Stimulated activated CD4-positive, alpha-beta T cell treated with anti-CD3 and anti-CD28 coated beads, TNF-alpha, amount 100 ng/mL, for 1 hour (primary cell): ENCODE results near the gene SHANK2.

Source experiments
- DNase-seq, 3 donors: peaks; one replicate each; pipeline ENCODE4 v3.0.0-alpha.2; 2020; ENCODE audit warnings: low read depth in 3 of 3, low spot score in 1 of 3

The SHANK2 gene

DNA sequence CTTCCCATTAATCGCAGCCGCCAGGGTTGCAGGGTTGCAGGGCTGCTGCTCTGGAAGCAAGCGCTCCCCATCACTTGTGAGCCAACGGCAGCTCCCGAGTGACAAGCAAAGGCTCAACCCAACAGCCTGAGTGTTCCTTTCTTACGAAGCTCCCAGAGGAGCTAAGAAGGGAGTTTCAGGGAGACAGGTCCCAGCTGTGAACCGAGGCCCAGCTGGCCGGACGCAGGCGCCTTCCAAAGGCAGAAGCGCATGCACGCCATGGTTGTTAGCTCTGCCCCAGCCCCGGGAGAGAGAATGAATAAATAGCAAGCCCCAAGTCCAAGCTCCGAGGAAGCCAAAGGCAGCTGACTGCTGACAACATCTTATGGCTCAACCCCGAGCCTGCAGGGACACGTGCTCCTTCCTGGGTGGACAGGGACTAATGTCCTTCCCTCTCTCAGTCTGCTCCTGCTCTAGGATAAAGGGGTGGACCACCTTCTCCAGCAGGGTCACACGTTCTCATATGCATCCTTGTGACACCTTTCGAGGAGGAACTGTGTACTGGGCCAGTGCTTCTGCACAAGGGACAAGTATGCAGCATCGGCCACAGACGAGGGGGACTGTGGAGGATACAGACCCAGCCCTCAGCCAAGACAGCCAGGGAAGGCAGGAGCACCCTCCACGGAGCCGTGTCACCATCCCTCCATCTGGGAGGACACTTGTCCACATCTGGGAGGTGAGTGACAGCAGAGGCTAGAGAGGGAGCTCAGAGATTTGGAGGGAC, 29.9 kb downstream of the SHANK2 start:
- no peak for DNase-seq

DNA sequence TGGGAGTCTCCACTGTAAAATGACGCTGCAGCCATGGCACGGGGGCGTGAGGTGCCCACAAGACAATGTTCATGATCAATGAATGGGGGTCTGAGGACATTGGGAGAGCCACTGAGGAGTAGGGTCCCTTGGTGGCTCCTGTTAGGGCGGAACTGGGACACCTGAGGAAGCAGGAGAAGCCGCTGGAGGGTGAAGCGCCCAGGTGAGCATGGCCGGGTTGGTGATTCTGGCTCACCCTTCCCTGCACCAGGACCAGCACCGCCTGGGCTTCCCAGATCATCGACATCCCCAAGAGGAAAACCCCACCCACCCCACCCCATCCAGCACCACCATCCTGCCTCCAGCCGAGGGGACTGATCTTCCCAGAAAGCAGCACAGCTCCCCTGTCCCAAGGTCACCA, 30.6 kb downstream of the SHANK2 start:
- no peak for DNase-seq

DNA sequence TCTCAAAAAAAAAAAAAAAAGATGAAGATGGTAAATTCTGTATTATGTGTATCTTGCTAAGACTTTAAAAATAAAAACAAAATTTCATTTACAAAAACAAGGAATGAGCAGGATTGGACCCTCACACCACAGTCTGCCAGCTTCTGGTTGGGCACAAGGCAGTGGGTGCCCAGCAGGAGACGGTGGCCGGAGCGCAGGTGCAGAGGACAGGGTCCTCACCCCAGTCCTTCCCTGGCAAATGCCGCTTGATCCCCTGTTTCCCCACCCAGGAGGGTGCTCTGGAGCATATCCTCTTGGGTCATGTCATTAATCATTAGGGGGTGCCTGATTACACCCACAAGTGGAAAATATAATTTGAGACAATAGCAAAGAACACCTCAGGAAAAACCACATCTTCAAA, 31.2 kb downstream of the SHANK2 start:
- DNase-seq: no peak

DNA sequence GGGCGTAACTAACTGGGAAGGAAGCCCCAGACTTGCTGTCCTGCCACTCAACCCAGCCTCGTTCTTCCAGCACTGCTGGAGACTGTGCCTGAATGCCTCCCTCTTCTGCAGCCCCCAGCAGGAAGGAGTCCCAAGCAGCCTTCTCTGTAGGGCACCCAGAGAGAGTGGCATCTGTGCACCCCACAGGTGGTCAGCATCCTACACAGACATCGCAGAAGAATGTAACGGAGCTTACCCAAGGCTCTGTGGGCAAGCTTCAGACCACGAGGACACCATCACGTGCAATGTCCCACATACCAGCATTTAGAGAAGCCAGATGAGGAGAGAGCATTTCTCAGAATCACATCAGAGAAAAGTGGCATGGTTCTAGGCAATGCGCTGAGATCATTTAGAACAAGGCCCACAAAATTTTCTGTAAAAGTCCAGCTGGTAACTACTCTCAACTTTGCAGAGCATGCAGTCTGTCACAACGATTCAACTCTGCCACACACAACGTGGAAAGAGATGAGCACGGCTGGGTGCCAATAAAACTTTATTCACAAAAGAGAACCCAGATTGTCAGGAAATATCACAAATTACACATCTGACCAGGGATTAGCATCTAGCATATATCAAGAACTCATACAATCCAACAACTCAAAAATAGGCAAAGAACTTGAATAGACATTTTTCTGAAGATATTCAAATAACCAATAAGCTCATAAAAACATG, 33.4 kb downstream of the SHANK2 start:
- DNase-seq: no peak

DNA sequence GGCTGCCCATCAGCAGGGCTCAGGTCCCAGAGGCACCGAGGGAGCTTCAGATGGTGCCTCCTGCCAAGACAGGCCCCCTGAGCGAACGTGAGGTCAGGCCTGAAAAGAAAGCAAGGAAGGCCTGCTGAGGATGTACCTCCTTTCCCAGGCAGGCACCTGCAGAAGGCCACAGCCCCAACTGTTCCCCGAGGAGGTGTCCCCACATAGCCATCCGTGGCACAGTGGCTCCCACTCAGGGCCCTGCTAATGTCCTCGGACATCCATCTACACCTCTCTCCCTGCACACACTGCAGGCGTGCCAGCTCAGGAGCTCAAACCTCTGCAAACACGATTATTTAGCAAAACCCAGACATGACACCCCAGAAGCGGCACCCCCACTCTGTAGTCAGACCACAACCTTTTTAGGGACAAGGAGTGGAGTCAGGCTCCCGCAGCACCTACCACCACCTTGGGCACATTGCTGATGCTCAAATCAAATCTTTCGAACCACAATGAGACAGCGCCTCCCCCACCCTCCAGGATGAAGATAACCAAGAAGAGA, 36.9 kb downstream of the SHANK2 start:
- no peak for DNase-seq

DNA sequence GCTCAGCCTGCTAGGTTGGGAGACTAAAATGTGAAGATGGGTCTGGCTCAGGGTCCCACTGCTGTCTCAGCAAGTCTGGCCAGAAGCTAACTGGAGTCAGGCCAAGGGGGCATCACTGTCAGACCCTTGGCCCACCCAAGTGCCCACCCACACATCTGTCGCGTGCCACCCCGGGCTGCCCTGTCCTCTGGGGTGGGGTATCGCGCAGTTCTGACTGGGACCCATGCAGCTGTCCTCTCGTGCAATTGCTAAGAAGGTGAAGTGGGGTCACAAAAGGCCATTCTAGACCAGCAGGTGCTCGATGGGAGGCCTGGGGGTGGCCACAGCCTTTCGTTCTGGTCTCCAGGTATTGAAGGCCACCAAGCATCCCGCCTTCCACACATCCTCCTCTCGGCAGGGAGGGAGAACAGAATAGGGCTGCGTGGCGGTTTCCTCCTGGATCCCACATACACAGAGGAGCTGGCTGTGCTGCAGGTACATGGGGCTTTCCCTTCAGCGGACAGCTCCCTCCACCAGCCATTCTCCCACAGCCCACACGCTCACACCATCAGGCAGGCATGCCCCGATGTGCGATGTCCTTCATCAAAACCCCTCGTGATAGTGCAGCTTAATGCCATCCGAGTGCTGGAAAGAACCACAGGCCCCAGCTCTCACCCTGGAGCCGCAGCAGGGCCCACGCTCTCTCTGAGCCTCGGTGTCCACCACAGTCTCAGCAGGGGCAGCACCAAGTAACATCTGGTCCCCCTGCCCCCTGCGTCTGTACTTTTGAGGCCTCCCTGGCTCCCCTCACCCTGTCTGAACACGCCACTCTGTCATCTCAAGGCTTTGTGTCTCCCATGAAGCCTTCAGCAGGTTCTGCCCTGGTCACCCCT, 37.6 kb downstream of the SHANK2 start:
- DNase-seq: no peak

DNA sequence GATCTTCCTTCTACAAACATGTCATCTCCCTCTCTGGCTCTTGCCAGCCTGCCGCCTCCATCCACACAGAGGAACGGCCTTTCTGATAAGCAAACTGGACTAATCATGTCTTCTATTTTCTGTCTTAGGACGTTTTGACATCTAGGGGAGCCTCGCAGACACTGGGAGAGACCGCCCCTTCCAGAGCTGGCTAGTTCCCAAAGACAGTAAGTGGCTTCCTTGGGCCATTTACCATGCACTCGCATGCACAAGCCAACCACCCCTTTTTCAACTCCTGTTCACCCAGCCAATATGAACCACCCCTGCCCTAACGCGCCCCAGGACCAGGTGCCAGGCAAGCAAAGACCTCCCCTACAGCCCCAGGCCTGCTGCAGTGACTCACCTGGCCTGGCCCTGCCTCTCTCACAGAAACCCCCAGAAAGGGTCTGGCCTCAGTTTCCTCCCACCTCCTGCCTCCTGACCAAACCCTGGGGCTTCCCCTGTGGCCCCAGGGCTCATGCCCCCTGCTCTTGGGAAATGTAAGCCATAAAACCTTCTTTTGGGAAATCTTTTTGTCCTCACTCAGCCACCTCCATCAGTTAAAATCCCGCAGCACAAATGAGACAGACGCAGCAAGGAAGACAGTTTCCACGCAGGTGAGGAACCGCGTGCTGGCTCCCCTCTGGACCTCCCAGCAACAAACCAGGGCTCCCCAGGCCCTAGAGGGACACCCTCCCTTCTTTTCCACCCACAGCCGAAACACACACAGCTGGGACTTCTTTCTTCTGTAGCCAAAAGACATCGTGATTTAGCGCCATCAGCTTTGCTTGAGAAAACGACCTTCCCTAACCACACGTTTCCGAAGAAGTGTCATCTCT, 38.5 kb downstream of the SHANK2 start:
- no peak for DNase-seq

DNA sequence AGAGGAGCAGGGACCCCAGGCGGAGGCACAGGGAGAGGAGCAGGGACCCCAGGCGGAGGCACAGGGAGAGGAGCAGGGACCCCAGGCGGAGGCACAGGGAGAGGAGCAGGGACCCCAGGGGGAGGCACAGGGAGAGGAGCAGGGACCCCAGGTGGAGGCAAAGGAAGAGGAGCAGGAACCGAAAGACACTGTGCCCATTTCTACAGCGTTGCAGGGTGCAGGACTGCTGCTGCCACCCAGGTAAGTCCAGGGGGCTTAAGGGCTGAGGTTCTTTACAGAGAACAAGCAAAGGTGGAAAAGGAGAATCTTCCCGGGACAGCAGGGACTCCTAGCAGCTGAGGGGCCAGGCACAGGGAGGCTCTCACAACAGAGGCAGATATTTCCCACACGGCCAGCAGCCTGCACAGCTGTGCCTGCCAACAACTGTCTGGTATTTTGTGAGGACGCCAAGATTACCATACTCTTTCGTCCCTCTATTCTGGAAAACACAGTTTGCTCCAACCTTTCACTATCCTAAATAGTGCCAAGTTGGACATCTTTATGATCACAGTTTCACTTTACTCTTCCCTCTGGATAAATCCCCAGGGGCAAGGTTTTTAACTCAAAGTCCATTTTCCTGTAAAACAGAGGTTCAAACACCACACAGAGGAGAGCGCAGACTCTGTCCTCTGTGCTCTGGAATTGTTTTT, 39.4 kb downstream of the SHANK2 start:
- no peak for DNase-seq

DNA sequence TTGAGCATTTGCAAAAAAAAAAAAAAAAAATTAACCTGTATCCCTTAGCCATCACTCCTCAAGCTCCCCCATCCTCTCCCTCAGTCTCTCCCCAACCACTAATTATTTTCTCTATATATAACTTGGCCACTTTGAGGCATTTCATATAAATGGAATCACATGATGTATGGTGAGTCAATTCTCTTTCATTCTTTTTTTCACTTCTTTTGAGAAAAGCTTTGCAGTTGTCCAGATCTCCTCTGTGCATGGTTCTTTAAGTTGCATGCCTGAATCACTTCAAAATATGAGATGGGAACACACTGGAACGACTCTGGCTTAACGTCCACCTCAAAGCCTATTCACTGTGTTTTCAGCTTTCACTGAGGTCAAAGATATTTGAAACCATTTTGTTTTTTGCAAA, 40.7 kb downstream of the SHANK2 start:
- DNase-seq: no peak

DNA sequence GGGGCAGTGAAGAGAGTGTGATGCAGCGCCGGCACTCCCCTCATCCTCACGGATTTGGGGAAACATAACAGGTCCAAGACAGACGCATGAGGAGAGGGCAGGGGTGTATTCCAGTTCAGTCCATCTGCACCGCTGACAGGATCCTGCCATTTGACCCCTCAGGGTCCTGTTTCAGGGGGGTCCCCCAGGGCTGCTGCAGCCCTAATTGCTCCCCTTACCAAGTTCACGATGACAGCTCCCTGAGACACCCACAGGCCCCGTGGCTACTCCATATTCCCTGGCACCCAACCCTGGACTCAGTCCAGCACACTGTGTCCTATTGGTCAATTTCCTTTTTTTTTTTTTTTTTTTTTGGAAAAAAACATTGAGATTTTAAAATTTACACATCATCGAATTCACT, 41.5 kb downstream of the SHANK2 start:
- no peak for DNase-seq

DNA sequence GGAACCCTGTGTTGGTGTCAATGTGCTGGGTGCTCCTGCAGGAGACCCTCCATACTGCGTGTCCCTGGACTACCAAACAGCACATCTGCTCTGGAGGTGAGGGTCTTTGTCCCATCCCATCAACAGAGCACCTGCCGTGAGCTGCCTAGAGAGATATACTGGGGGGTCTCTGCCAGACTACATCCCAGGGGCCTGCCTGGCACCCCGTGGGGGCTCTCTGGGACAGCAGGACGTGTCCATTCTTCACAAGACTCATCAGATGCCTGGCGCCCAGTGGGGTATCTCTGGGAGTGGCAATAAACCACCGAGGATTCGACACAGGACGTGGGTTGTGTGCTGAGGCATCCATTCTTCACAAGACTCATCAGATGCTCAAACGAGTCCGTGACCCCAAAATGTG, 42.7 kb downstream of the SHANK2 start:
- DNase-seq: no peak

DNA sequence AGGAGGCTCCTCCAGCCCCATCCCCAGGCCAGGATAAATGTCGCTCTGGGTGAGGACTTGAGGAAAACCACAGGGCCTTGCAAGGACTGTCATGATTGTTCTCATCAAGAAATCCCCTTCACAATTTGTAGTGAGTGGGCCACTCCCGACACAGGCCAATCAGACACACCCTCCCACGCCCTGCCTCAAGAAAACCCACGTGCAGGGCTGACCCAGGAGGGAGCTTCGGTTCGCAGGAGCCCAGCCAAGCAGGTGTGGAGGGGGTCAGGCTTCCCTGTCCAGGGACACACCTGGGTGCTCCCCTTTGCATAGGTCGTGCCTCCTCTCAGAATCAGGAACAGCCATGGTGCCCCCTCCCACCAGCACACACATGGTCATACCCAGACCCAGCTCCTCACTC, 43.2 kb downstream of the SHANK2 start:
- DNase-seq: no peak

DNA sequence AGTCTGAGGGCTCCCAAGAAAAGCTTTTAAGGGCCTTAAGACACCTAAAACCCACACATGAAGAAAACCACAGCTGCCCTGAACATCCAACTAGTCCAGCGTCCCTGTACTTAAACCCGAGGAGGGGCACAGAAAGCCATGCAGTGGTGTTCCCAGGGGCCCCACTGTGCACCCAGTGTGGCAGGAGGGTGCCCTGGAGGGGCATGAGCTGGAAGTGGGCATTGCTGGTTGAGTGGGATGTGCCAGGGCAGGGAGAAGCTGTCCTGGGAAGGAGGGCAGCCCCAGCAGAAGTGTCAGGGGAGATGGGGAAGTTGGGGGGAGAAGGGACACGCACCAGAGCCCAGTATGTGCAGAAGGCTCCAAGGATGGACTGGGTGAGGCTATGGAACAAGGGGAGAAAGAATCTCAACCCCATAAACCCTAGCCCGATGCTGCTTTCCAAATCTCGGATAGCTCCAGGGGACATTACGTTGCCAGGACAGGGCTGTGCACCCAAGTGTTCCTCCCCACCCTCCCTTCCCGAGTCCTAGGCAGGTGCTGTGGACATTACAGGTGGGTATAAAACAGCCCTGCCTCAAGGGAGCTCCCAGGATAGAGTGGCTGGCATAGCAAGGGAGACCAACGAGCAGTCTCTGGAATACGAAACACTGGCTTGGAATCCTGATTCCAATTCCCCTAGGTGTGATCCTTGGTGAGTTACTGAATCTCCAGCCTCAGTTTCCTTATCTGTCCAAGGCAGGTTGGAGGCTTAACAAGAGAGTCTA, 44.2 kb downstream of the SHANK2 start:
- DNase-seq: no peak

DNA sequence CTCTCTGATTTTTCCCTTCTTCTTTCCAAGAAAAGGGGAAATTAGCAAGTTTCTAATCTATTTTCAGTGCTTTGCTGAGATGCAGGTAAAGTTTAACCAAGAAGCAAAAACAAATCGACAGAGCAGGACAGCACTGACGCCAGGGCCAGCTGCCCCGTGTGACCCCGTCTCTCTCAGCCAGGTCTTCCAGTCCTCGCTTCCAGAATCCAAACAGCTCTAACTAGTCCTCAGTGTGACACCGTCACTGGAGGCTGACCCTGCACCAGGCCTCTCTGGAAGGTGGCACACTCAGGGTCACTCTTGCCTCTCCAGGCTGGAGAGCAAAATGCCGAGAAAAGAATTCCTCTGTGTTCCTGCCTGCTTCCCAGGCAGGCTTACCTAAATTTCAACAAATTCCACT, 44.8 kb downstream of the SHANK2 start:
- DNase-seq: no peak

DNA sequence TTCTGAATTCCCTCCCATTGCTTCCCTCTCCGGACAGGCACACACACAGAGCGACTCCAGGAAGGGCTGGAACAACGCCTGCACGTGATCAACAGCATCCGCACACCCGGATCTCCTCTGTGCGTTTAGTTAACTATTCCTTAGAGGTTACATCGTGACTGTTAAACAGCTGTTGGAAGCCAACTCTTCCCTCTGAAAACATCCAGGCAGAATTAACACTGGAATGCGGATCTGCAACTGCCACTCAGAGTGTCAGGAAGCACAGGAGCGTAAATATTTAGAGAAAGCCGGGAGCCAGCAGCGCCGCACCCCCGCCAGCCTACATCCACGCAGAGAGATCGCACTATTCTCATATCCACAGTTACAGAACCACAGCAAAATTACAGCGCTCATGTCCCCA, 46.2 kb downstream of the SHANK2 start:
- DNase-seq: no peak

DNA sequence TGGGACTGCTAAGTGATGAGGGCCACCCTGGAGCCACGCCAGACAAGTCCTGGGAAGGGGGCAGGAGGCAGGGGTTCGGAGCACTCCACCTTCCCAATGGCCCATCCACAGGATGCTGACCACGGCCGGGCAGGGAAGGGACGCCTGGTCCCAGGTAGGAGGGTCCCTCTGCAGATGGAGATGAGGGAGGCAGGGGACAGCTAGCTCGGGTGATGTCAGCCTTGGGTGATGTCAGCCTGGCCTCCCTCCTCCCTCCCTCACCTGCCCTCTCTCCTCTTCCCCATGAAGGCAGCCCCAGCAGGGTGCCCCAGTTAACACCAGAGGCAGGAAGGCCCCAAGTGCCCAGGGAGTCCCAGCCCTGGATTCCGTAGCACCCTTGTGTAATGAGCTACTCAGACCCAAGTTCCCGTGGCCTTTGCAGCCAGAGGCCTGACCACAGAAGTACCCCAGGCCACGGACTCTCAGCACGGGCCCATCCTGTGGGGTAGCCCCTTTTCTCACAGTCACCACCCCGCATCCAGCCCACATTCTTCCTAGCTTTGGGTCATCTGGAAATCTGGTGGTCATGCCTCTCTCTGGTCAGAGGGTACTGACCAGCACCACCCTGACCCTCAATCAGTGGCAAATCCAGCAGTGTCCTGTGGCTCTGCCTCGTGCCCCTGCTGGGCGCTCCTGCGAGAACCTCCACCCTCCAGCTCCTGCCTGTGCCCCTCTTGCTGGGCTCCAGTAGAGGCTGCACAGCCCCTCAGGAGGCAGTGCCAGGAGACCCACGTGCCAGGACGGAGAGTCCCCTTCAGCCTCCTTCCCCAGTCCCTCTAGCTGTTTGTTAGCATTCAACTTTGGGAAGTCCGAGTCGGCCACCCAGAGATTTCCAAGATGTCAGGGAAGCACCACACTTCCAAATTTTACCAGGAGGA, 47.4 kb downstream of the SHANK2 start:
- no peak for DNase-seq

DNA sequence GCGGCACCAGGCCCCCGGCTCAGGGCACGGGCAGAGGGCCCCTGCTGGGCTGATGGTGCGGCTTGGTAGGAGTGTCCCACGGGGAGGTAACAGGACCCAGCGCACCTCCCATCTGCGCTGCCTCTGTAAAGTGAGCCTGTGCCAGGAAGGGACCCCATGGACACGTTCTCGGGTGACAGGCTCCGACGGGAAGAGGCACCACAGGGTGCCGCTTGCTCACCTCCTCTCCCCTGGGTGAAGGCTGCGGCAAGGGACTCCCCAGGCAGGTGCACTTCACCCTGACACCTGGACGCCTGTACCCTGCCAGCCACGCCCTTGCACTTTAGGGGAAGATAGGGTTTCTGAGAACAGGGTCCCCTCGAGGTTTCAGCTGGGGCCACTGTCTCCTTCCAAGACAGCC, 48.1 kb downstream of the SHANK2 start:
- no peak for DNase-seq

DNA sequence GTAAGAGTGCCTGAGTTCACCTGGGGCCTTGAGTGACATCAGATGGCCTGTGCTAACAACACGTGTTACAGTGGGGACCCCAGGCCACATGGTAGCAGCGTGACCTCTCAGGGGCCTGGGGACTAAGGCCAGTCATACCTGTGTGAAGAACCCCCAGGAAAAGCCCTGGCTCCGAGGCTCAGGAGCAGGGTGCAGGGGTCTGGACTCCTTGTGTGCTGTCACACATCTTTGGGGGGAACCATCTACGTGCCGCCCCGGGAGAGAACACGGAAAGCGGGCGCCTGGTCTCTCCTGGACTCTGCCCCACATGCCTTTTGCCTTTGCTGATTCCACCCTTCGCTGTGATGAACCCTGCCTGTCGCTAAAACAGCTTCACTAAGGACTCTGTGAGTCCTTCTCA, 48.7 kb downstream of the SHANK2 start:
- DNase-seq: no peak
